Thoracic aorta (tissue), 2 donors: ENCODE results near the gene ARHGEF5. TPM values are rescaled to one million over a fixed set of nuclear protein-coding genes. Genes with fewer than 3 reads are reported as not detected.
"Not testable (repeated sequence)": the region's sequence is repeated elsewhere in the genome, so short reads cannot be mapped to it uniquely, and the experiment has no call there.

Experiments used
- ATAC-seq: fragments of 150-250 bp; one replicate; pipeline ENCODE4 v1.8.0; 2017; ENCODE audit warnings: low read depth; ENCODE audit not compliant: insufficient number of reproducible peaks, low FRiP score
- DNase-seq: peaks from one replicate; pipeline ENCODE4 v3.0.0-alpha.2; 2020; ENCODE audit warnings: low spot score
- H3K27ac ChIP-seq, 2 donors: fragments of 200-600 bp; sonication (generic); 1 replicate in 1 of 2; 2 replicates in 1 of 2; pipeline ENCODE4 v1.5.1; 2016; ENCODE audit warnings: mild to moderate bottlenecking in 2 of 2, moderate library complexity in 2 of 2
- H3K27me3 ChIP-seq: fragments of 200-600 bp; sonication (generic); replicated peaks from 2 replicates; pipeline ENCODE4 v1.6.0; 2016; ENCODE audit warnings: mild to moderate bottlenecking; ENCODE audit not compliant: insufficient read depth
- H3K36me3 ChIP-seq: fragments of 200-600 bp; sonication (generic); one replicate; pipeline ENCODE4 v1.5.1; 2016
- H3K4me1 ChIP-seq, 2 donors: fragments of 200-600 bp; sonication (generic); 1 replicate in 1 of 2; 2 replicates in 1 of 2; pipeline versions ENCODE4 v1.5.1 to v1.6.0; 2016; ENCODE audit warnings: low read depth in 2 of 2, mild to moderate bottlenecking in 1 of 2; ENCODE audit not compliant: control insufficient read depth in 1 of 2
- H3K4me3 ChIP-seq: fragments of 200-600 bp; sonication (generic); 2 replicates; pipeline ENCODE4 v1.5.1; 2016; ENCODE audit warnings: mild to moderate bottlenecking
- H3K9me3 ChIP-seq: fragments of 200-600 bp; sonication (generic); 2 replicates; pipeline ENCODE4 v1.5.1; 2016
- total RNA-seq, 2 donors: library from RNA; depleted of rRNA; stranded (reverse); fragments of >200 nt; gene quantifications; one replicate each; pipeline versions ENCODE4 v1.1.0 to v1.2.3, GENCODE V29; 2016

The ARHGEF5 gene
- total RNA-seq = 10 to 100 TPM in 1 of 2 donors, 1 to 10 TPM in 1; 6.8 to 10.4 TPM

- not testable (repeated sequence) for H3K9me3 ChIP-seq, H3K4me3 ChIP-seq, ATAC-seq
Measured at GRCh38 chr7:144355176-144355822, at the start of gene ARHGEF5. Gene ARHGEF5, plus strand, starts transcription at chr7:144355402. Its CDS starts 7,268 bp downstream, at chr7:144362670.

GRCh38 chr7:144309702-144310101, 45.5 kb upstream of the ARHGEF5 start:
- H3K27me3 ChIP-seq, H3K27ac ChIP-seq, ATAC-seq, H3K9me3 ChIP-seq, H3K4me3 ChIP-seq, DNase-seq, H3K4me1 ChIP-seq, H3K36me3 ChIP-seq: not testable (repeated sequence)

More at GRCh38 chr7:144355176-144355822, at the start of gene ARHGEF5:
- not testable (repeated sequence) for H3K4me1 ChIP-seq, H3K36me3 ChIP-seq, DNase-seq, H3K27me3 ChIP-seq, H3K27ac ChIP-seq

DNA sequence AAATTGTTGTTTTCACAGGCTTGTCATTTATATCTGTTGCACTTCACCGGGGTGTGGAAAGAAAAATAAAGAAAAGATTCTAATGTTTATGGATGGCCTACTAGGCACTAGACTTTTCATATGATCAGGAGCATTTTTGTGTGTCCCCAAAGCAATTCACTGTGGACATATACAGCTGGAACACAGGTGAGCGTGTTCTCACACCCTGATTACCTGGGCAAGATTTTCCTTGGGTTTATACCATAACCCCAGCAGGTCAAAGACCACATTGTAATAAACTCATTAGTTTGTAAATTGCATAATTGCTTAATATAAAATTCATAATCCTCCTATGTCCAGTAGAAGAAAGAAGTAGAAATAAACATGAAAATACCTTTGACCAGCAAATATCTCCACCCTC, 44.0 kb upstream of the ARHGEF5 start:
- H3K9me3 ChIP-seq, H3K36me3 ChIP-seq, DNase-seq, H3K27ac ChIP-seq, H3K4me1 ChIP-seq, ATAC-seq, H3K27me3 ChIP-seq, H3K4me3 ChIP-seq: not testable (repeated sequence)

DNA sequence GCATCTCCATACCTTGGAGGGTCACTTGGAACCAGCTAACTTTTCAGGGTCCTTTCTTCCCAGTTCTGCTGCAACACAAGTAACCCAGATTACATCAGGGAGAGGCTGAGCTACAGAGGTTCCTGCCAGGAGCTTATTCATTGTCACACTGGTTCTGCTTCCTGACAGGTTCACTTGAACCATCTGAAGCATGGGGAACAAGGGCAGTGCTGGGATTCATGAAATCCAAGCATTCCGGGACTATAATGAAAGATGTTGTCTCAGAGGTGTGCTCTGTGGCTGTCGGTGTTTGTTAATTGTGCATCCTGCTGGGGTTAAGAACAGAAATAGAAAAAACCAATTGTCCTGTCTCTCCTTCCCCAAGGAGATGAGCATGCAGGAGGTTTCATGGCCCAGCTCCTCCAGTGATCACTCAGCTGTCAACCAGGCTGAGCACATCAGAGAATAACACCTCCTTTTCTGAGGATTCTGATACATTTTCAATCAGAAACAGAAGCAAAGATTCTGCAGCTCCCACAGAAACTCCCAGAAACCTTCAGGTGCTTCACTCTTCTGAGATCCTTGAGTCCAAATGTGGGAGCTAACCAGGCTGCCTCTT, 43.2 kb upstream of the ARHGEF5 start, which contains the start of gene OR2A1:
Gene OR2A1 (plus strand): TSS at position 548 of the 598 bp plus-strand sequence. CDS start 5,706 bp downstream, outside the sequence.
- H3K27me3 ChIP-seq, ATAC-seq, H3K9me3 ChIP-seq, DNase-seq, H3K4me1 ChIP-seq, H3K36me3 ChIP-seq, H3K4me3 ChIP-seq, H3K27ac ChIP-seq: not testable (repeated sequence)

- H3K27me3 ChIP-seq, ATAC-seq, H3K27ac ChIP-seq, DNase-seq, H3K36me3 ChIP-seq, H3K9me3 ChIP-seq, H3K4me1 ChIP-seq, H3K4me3 ChIP-seq: not testable (repeated sequence)
Measured at GRCh38 chr7:144317537-144317936, 37.7 kb upstream of the ARHGEF5 start.

GRCh38 chr7:144319547-144319946, 35.7 kb upstream of the ARHGEF5 start:
- not testable (repeated sequence) for H3K9me3 ChIP-seq, H3K36me3 ChIP-seq, H3K4me3 ChIP-seq, H3K4me1 ChIP-seq, DNase-seq, H3K27ac ChIP-seq, H3K27me3 ChIP-seq, ATAC-seq

DNA sequence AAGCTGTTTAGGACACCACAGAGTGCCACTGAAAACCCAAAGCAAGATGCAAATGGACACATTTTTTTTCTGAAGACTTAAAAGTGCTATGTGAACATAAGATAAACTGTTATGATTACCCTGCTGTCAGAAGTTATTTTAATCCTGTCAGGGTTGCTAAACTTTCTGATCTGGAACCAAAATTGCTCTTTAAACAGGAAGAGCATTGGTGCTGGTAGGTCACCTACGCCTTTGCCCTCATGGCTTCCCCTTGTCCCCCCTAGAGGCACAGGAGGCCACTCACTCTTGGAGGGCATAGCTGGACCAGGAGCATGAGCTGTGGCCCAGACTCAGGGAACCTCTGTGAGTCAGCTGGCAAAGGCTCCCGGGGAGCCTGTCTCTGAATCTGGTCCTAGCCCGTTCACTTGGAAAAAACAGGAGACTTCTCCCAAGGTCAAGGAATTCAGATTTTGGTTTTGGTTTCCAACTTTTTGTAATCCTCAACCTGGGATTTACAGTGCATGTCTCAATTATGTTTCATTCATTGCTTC, 33.5 kb upstream of the ARHGEF5 start:
- not testable (repeated sequence) for ATAC-seq, H3K36me3 ChIP-seq, H3K27me3 ChIP-seq, DNase-seq, H3K4me1 ChIP-seq, H3K9me3 ChIP-seq, H3K27ac ChIP-seq, H3K4me3 ChIP-seq

DNA sequence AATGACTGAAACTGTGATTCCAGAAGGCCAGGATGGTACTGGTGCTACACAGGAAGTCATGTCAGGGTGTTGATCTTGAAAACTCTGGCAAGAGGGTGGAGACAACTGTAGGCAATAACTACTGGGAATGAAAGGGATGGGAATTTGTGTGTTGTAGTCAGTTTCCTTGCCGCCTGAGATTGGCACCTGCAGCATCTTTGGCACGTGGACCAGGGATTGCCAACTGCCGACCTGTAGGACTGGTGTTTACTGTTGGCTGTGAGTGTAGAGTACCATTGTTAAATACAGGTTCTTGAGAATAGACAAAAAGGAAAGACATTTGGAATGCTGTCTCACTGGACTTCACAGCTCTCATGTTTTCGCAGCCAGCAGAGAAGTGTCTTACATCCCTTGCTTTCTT, 31.8 kb upstream of the ARHGEF5 start:
- H3K4me3 ChIP-seq, H3K4me1 ChIP-seq, H3K36me3 ChIP-seq, DNase-seq, H3K27me3 ChIP-seq, H3K9me3 ChIP-seq, ATAC-seq, H3K27ac ChIP-seq: not testable (repeated sequence)

DNA sequence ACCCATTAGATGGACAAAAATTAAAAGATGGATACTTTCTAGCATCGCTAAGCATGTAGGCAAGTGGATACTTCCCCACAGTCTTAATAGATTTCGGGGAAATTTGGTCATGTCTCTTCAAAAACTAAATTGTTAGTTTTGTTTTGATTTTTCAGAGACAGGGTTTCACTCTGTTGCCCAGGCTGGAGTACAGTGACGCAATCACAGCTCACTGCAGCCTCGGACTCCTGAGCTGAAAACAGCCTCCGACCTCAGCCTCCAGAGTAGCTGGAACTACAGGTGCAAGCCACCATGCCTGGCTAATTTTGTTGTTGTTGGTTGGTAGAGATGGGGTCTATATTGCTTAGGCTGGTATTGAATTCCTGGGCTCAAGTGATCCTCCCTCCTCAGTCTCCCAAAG, 29.3 kb upstream of the ARHGEF5 start:
- H3K27me3 ChIP-seq, H3K9me3 ChIP-seq, ATAC-seq, DNase-seq, H3K36me3 ChIP-seq, H3K27ac ChIP-seq, H3K4me1 ChIP-seq, H3K4me3 ChIP-seq: not testable (repeated sequence)

GRCh38 chr7:144330044-144330443, 25.2 kb upstream of the ARHGEF5 start:
- not testable (repeated sequence) for H3K9me3 ChIP-seq, H3K27ac ChIP-seq, H3K36me3 ChIP-seq, H3K4me3 ChIP-seq, ATAC-seq, H3K4me1 ChIP-seq, DNase-seq, H3K27me3 ChIP-seq

GRCh38 chr7:144331221-144331995, 23.8 kb upstream of the ARHGEF5 start:
- H3K27me3 ChIP-seq, DNase-seq, H3K4me3 ChIP-seq, H3K4me1 ChIP-seq, H3K27ac ChIP-seq, H3K36me3 ChIP-seq, H3K9me3 ChIP-seq: not testable (repeated sequence)
- ATAC-seq = peak; percentile 81

GRCh38 chr7:144331996-144332288, 23.3 kb upstream of the ARHGEF5 start:
- H3K4me3 ChIP-seq, H3K27ac ChIP-seq, H3K36me3 ChIP-seq, H3K9me3 ChIP-seq, H3K27me3 ChIP-seq, H3K4me1 ChIP-seq, DNase-seq, ATAC-seq: not testable (repeated sequence)
